Measurements from ENCODE around the gene P3H1.

P3H1 gene

DNA sequence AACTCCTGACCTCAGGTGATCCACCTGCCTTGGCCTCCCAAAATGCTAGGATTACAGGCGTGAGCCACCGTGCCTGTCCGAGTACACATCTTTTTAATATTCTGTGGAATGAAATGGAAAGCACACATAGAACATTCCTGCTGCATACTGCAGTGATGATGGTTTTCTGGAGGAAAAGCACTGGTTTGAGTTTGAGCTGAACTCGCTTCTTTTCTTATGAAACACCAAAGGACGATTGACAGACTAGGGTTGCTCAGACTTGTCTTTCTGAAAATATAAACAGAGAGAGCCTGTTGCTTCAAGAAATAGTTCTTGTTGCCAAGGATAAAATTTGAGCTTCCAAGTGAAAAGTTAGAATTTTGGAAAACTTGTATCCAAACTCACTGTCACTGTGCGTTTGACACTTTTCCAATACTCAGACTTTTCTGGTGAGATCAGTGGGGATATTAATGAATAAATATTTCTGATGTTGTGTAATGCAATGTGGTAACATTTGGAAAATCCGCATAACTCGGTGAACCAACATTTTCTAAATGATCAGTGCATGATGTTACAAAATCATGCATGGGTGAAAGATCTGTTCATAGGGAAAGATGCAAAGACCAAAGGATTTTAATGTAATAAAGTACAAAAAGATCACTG lies 35.1 kb upstream of the P3H1 start:
- TF ChIP-seq, protein P1, sequence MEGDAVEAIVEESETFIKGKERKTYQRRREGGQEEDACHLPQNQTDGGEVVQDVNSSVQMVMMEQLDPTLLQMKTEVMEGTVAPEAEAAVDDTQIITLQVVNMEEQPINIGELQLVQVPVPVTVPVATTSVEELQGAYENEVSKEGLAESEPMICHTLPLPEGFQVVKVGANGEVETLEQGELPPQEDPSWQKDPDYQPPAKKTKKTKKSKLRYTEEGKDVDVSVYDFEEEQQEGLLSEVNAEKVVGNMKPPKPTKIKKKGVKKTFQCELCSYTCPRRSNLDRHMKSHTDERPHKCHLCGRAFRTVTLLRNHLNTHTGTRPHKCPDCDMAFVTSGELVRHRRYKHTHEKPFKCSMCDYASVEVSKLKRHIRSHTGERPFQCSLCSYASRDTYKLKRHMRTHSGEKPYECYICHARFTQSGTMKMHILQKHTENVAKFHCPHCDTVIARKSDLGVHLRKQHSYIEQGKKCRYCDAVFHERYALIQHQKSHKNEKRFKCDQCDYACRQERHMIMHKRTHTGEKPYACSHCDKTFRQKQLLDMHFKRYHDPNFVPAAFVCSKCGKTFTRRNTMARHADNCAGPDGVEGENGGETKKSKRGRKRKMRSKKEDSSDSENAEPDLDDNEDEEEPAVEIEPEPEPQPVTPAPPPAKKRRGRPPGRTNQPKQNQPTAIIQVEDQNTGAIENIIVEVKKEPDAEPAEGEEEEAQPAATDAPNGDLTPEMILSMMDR (IDR thresholded peaks at IDR 0.05; ENCODE audit: borderline replicate concordance, control extremely low read depth, extremely low read depth, insufficient read depth, missing control alignments) = no peak
- in situ Hi-C loops (cut with MboI; ENCODE audit: low sequenced_read_pairs, unreplicated experiment) = no loop called here
- DNase-seq (ENCODE audit: low spot score) = no peak

DNA sequence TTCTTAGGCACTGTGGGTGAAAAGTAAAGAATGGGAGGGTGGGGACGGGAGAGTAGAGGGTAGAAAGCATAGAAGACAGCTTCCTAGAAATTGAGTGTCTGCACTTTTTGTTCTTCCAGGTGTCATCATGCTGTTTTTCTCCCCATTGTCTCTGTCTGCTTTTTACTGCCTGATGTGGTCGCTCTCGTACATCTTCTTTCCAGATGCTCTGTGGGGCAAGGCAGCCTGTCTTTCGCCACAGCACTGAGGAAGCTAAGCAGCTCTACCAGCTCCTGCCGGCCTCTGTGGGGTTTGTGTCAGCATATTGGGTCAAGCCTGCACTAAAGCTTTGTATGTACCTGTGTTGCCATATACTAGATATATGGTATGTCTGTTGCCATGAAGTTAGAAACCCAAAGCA lies 31.2 kb upstream of the P3H1 start:
- in situ Hi-C loops (cut with MboI; ENCODE audit: low sequenced_read_pairs, unreplicated experiment) = no loop called here
- DNase-seq (ENCODE audit: low spot score) = no peak
- TF ChIP-seq, protein P1 (IDR thresholded peaks at IDR 0.05; ENCODE audit: borderline replicate concordance, control extremely low read depth, extremely low read depth, insufficient read depth, missing control alignments) = no peak

DNA sequence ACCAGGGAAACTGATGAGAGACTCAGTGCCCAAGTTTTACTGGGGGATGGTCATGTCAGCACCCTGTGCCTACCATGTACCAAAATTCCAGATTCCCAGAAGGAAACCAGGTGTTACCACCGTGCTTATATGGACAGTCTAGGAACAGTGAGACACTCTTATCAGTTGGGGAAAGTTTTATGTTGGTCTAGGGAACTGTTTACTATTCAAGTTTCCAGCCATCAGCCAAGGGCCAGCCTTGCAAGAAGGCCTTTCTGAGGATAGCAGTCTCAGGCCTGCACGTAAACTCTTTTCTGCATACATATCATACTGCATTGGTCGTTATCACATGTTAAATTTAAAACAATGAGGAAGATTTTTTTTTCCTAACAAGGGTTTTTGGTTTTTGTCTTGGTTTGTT lies 30.6 kb upstream of the P3H1 start:
- TF ChIP-seq, protein P1 (IDR thresholded peaks at IDR 0.05; ENCODE audit: borderline replicate concordance, control extremely low read depth, extremely low read depth, insufficient read depth, missing control alignments) = no peak
- in situ Hi-C loops (cut with MboI; ENCODE audit: low sequenced_read_pairs, unreplicated experiment) = no loop called here
- no peak for DNase-seq (ENCODE audit: low spot score)

DNA sequence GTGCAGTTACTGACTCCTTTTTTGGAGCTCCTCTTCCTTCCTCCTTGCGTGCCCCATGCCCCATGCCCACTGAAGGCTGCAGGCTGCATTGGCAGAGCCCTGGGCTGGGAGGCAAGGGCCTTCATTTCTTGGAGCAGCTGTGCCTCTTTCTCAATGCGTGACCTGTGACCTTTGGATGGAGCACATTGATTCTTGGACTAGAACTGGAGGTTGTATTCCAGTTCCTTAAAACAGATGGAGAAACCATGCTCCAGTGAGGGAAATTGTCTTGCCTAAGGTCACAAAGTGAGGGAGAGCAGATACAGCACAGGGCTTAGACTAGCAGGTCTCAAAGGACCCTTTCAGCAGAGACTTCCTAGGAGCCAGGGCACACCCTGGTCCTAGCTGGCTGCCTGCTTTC lies 27.0 kb upstream of the P3H1 start:
- TF ChIP-seq, protein P1 (IDR thresholded peaks at IDR 0.05; ENCODE audit: borderline replicate concordance, control extremely low read depth, extremely low read depth, insufficient read depth, missing control alignments) = no peak
- in situ Hi-C loops (cut with MboI; ENCODE audit: low sequenced_read_pairs, unreplicated experiment) = no loop called here
- no peak for DNase-seq (ENCODE audit: low spot score)

DNA sequence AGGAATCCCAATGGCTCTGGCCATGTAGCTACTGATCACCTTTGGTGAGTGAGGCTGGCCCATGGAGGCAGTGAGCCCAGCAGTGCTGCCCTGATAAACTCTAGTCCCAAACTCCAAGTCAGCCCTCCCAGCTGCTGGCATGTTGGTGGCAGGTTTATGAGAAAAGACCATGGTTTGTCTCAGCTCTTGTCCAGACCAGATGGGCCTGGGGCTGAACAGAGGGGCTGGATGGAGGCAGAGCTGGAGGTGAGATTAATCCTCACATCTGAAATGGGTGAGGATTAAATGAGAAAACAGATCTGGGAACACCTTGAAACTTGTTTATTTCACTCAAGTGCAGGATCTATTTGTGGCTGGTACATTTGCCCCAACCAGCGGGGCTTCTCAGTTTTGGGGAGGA lies 21.2 kb upstream of the P3H1 start:
- in situ Hi-C loops (cut with MboI; ENCODE audit: low sequenced_read_pairs, unreplicated experiment) = loop anchor here (10.0 kb wide), 2 partner anchors 127 to 287 kb away; no protein-coding TSS in a partner anchor
- TF ChIP-seq, protein P1 (IDR thresholded peaks at IDR 0.05; ENCODE audit: borderline replicate concordance, control extremely low read depth, extremely low read depth, insufficient read depth, missing control alignments) = no peak
- DNase-seq (ENCODE audit: low spot score) = no peak

DNA sequence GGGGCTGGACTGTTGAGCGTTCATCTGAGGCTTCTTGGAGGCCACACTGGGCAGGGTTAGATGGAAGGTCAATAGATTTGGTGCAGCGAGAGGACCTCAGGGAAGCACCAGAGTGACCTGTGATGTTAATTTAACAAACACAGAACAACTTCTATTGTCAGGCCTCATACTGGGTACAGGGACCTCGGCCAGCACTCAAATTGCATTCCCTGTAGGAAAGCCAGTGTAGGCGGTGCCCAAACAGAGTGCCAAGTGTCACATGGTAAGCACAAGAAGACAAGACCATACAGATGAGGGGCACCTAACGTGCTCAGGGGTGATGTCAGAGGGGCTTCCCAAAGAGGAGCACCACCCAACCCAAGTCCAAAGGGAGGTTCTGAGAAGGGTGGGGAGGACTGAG lies 19.3 kb upstream of the P3H1 start:
- in situ Hi-C loops (cut with MboI; ENCODE audit: low sequenced_read_pairs, unreplicated experiment) = loop anchor here (10.0 kb wide), 2 partner anchors 129 to 289 kb away; no protein-coding TSS in a partner anchor
- TF ChIP-seq, protein P1 (IDR thresholded peaks at IDR 0.05; ENCODE audit: borderline replicate concordance, control extremely low read depth, extremely low read depth, insufficient read depth, missing control alignments) = no peak
- no peak for DNase-seq (ENCODE audit: low spot score)

Measured in GM13976 (cell line).